Measurements from ENCODE around the gene KCNG4.
A peak's percentile ranks its signal among the peaks of the same experiment; 100 is the strongest.

KCNG4 gene

DNA sequence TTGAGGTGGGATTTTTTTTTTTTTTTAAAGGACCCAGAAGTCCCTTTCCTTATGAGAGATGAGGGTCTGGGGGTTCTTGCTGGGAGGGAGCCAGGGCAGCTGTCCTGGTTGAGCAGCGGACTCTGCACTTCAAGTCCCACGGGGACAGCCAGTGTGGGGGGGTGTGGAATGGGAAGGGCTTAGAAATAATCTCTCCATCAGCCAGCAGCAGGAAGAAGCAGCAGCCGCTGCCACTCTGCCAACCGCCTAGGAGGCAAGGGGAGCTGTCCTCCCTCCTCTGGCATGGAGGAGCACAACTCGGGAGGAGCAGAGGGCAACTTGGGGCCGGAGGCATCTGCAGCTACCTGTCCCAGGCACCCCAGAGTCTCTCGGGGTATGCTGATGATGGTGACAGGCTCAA is at the start of gene KCNG4:
KCNG4 (minus strand) TSS at position 104 of the 400 bp plus-strand sequence. CDS start 2,527 bp downstream, outside the sequence.
- no peak for DNase-seq

- no peak for DNase-seq
Measured at GRCh38 chr16:84288902-84289301, 49.1 kb upstream of the KCNG4 start.

DNA sequence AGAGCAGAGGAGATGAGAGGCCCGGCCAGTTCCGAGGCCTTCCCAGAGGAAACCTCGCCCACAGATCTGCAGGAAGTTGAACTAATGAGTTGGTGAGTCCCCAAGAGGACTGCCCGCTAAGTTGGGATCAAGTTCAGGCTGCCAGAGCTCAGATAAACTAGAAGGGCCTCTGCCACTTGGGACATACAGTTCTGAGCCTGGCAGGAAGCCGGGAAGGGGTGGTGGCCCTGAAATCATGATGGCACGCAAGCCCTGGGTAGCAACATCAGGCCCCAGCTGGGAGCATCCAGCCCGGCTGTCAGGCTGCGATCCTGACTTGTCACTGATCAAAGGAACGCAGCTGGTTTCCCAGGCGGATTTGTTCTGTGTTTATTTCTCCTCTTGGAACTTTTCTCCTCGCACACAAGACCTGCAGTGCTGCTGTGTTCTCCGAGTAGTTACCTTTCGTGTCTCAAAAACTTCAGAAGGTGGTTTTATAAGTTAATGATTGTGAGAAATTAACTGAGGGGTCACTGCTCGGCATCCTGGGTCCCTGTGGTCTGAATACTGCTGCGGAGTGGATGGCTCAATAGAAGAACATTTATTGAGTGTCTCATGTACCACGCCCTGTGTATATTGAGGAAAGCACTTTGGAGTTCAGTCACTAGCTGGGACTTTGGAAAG is 46.9 kb upstream of the KCNG4 start:
- no peak for DNase-seq

- DNase-seq, result no peak
Measured at GRCh38 chr16:84284154-84284722, 44.4 kb upstream of the KCNG4 start.

GRCh38 chr16:84283314-84284153 is 43.7 kb upstream of the KCNG4 start:
- DNase-seq, result no peak

DNA sequence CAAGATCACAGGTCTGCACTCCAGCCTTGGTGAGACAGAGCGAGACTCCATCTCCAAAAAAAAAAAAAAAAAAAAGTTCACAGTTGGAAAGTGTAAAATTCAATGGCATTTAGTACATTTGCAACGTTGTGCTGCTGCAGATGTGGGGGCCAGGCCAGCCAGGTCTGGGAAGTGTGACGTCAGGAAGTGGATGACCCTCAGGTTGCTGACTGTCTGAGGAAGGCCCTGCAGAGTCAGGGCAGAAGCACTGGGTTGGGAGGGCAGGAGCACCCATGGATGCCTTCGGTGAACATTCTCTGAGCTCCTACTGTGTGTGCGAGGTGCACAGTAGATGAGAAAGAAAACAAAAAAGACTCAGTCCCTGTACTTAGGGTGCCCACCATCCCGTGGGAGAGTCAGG is 42.7 kb upstream of the KCNG4 start:
- DNase-seq, result no peak

DNA sequence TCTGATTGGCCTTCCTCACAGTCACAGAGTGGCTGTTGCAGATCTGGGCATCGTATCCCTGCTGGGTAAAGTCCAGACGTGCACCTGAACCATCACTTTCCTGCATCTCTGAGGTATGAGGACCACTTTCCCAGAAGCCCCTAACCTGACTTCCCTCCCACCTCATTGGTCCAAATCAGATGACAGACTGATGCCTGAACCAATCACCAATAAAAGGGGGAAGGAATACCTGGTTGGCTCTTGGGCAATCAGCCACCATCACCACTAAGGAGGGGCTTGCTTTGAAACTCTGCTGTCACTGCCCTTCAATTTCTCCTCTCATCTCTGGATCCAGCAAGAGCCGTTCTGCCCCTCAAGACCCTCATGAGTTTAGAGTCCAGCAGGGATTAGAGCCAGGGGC is 41.3 kb upstream of the KCNG4 start:
- DNase-seq, result peak; percentile 14

GRCh38 chr16:84279881-84280280 is 40.1 kb upstream of the KCNG4 start:
- DNase-seq, result no peak

GRCh38 chr16:84278968-84279367 is 39.2 kb upstream of the KCNG4 start:
- DNase-seq, result no peak

DNA sequence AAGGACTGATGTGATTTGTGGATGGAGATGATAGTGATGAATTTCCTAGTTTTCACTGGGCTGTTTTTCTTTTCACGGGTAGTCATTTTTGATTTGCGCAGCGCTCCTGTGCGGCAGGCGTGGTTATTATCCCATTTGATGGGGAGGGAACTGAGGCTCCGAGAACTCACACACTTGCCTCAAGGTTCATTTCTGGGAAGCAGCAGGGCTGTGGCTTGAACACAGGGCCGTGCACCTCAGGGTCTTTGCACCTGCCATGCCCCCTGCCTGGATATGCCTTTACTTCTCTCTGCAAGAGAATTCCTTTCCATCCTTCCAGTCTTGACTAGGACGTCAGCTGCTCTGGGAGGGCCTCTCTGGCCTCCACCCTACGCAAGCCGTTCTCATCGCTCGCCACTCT is 38.5 kb upstream of the KCNG4 start:
- no peak for DNase-seq

GRCh38 chr16:84277244-84277823 is 37.5 kb upstream of the KCNG4 start:
- peak; percentile 60 for DNase-seq

DNA sequence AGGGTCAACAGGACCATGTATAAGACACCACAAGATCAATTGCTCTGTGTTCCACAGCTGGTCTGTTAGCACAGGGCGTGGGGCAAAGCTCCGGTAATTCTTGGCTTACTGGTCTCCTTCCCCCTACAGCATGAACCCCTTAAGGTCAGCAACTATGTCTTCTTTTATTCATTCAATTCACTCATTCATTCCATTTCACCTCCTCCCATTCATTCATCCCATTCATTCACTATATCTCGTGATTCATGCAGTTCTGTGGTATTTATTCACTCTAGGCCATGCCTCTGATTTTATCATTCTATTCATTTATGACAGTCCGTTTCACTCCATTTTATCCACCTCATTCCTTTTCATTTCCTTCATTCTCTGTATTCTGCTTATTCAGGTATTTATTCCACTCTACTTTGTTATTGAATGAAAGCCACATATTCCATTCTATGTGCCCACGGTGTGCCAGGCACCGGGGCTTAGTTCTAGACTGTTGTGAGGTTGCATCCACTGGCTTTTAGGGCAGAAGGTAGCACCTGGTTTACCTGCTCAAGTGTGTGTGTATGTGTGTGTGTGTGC is 35.9 kb upstream of the KCNG4 start:
- no peak for DNase-seq

GRCh38 chr16:84274515-84274914 is 34.7 kb upstream of the KCNG4 start:
- no peak for DNase-seq

GRCh38 chr16:84272740-84273320 is 33.0 kb upstream of the KCNG4 start:
- DNase-seq, result no peak

GRCh38 chr16:84271866-84272265 is 32.1 kb upstream of the KCNG4 start:
- DNase-seq, result no peak

DNA sequence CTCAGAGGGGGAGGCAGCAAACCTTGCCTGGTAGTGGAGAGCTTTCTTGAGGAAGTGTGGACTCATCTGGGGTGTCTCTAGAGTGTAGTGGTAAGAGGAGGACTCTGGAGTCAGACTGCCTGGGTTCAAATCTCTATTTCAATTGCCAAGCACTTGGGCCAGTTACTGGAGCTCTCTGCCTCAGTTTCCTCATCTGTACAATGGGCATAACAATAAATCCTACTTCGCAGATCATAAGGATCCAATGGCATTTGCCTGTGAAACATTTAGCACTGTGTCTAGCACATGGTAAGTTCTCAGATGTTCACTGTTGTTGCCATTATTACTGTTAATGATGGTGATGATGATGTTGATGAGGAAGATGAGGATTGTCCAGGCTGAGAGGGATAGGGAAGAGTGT is 31.2 kb upstream of the KCNG4 start:
- DNase-seq, result no peak

- DNase-seq, result no peak
Measured at GRCh38 chr16:84270531-84270930, 30.7 kb upstream of the KCNG4 start.

DNA sequence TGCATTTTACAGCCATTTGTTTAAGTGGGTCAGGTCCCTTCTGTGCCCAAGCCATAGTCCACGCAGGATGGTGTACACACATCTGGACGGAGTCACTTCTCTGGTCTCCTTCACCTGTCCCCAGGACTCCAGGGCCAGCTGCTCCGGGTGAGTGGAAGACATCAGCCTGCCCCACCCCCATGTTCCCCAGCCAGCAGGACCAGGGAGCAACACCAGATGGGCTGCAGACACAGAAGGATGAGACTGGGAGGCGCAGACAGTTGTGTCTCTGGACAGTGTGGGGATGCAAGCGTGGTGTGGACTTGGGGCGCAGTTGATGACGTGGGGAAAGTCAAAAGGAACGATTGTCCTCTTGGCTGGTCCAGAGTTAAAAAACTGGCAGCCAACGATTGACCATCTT is 30.3 kb upstream of the KCNG4 start:
- no peak for DNase-seq

DNA sequence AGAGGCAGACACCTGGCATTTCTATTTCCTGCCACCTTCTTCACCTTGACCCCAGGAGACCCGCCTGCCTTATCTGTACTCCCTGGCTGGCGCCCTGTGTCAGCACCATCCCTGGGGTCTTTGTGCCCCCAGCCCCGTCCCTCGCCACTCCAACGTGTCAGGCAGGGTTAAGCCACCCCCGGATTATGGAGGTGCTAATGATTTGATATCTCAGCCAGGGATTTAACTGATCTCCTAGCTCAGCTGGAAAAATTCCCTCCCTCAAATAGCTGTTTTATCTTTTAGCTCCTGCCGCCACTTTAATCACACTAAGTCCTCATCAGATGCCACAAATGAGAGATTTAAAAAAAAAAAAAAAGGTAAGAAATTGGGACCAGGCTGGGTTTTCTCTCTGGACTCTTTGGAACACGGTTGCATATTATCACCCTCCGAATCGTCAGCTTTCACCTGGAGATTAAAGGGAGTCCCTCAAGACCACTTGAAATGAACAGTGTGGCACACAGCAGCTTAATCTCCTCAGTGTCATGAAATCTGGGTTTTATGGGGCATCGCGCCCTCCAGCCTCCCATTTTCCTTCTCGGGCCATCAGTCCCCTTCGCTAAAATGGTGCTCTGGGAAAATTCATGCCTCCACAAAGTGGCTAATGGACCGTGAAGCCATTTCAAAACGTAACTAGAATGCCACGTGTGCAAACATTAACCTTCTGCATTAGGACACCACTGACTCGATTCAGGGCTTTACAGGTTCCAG is 28.7 kb upstream of the KCNG4 start:
- no peak for DNase-seq

DNA sequence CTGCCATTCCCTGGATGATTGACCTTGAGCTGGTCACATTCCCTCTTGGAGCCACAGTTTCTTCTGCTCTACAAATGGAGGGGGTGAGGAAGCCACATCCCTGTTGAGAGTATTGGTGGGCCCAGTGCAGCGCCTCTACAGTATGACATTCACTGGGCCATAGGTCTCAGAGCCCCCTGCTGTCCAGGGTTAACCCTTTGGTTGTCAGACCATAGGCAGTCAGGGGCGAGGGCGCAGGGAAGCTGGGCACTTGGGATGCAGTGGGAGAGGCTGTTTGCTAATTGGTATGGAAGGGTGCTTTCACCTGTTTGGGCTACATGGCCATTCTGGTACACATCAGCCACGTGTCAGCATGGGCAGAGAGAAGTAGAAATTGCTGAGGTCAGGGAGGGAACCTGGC is 27.6 kb upstream of the KCNG4 start:
- DNase-seq, result no peak

GRCh38 chr16:84266451-84266850 is 26.6 kb upstream of the KCNG4 start:
- DNase-seq, result peak; percentile 43

GRCh38 chr16:84262939-84263338 is 23.1 kb upstream of the KCNG4 start:
- no peak for DNase-seq

Data from CD4-positive, alpha-beta T cell treated with Interleukin-21 for 1 hour (primary cell).